ENCODE measurements around the gene LGMN. TPM values are rescaled to one million over a fixed set of nuclear protein-coding genes. Genes with fewer than 3 reads are reported as not detected.

The LGMN gene
- polyA plus RNA-seq, 3 donors = 1.7 to 3.3 (median 2.9) TPM

- no peak for DNase-seq
- no peak overlapping the region for H3K4me3 ChIP-seq (replicated peaks in 1 of 3; ENCODE audit: low read depth in 2 of 3, low read length in 3 of 3)
- no peak overlapping the region for H3K27ac ChIP-seq (ENCODE audit: low read depth in 1 of 2, low read length in 2 of 2)
- H3K4me1 ChIP-seq (ENCODE audit: control insufficient read depth in 1 of 2, insufficient read depth in 2 of 2, low read length in 2 of 2) = peaks cover 27 to 38% of the 10 kb centered on the region in 2 donors
- H3K9me3 ChIP-seq (replicated peaks in 1 of 2; ENCODE audit: control insufficient read depth in 1 of 2, insufficient read depth in 1 of 2, low read length in 2 of 2) = no peaks in the 10 kb centered on the region
- intact Hi-C loops (cut with micrococcal nuclease) = no loop called here
- no peaks in the 10 kb centered on the region for H4K20me1 ChIP-seq (ENCODE audit: insufficient read depth, low read length)
- Mint-ChIP-seq H3K4me1 (peaks cover 24% of the 10 kb centered on the region), H3K9me3 (peaks cover 8 to 19% (median 13%) of the 10 kb centered on the region in 7 donors), H3K36me3 (peaks cover 2 to 11% of the 10 kb centered on the region in 2 donors), H3K27me3 (ENCODE audit: low read depth in 3 of 3) (peaks cover 9 to 44% (median 37%) of the 10 kb centered on the region in 3 donors), H3K4me3 (peak overlapping the region in 1 of 2 donors; percentile 61), H3K27ac (peak overlapping the region in 1 of 7 donors; percentile 59)
- no CpG with 5 or more reads among the region's 3 CpGs for WGBS (ENCODE audit: insufficient coverage)
- H2AFZ ChIP-seq (ENCODE audit: insufficient read depth, low read depth, low read length, poor library complexity, severe bottlenecking) = no peak overlapping the region
- peaks cover 2 to 6% of the 10 kb centered on the region in 2 donors for H3K27me3 ChIP-seq (ENCODE audit: control insufficient read depth in 2 of 2, insufficient read depth in 2 of 2, low read length in 2 of 2)
- no peaks in the 10 kb centered on the region for H3K79me2 ChIP-seq (ENCODE audit: insufficient read depth, low read length)
- no peaks in the 10 kb centered on the region for H3K36me3 ChIP-seq (replicated peaks in 1 of 2; ENCODE audit: control insufficient read depth in 1 of 2, insufficient read depth in 2 of 2, low read length in 2 of 2)
- no peak overlapping the region for H3K4me2 ChIP-seq (replicated peaks; ENCODE audit: extremely low read depth, low read length, poor library complexity, severe bottlenecking)
- no peak overlapping the region for H3K9ac ChIP-seq (ENCODE audit: insufficient read depth, low read length, poor library complexity, severe bottlenecking)
- TF ChIP-seq CTCF (IDR thresholded peaks at IDR 0.05) = no peak
These were observed 16.8 kb downstream of the LGMN start for GRCh38 chr14:92731622-92732115.

- no peaks in the 10 kb centered on the region for H3K36me3 ChIP-seq (replicated peaks in 1 of 2; ENCODE audit: control insufficient read depth in 1 of 2, insufficient read depth in 2 of 2, low read length in 2 of 2)
- Mint-ChIP-seq H3K27ac (peak overlapping the region in 3 of 7 donors; percentile 36 to 78 (median 42)), H3K36me3 (peaks cover 5 to 17% of the 10 kb centered on the region in 2 donors), H3K9me3 (peaks cover 9 to 22% (median 15%) of the 10 kb centered on the region in 7 donors), H3K27me3 (ENCODE audit: low read depth in 3 of 3) (peaks cover 9 to 38% (median 37%) of the 10 kb centered on the region in 3 donors), H3K4me3 (peak overlapping the region in 1 of 2 donors; percentile 70), H3K4me1 (peaks cover 39% of the 10 kb centered on the region)
- H3K4me2 ChIP-seq (replicated peaks; ENCODE audit: extremely low read depth, low read length, poor library complexity, severe bottlenecking) = peak overlapping the region; percentile 21
- peak in 2 of 3 donors; percentile 51 to 64 for DNase-seq
- H3K4me1 ChIP-seq (ENCODE audit: control insufficient read depth in 1 of 2, insufficient read depth in 2 of 2, low read length in 2 of 2) = peaks cover 46 to 57% of the 10 kb centered on the region in 2 donors
- no CpG with 5 or more reads among the region's 14 CpGs for WGBS (ENCODE audit: insufficient coverage)
- no peak overlapping the region for H3K9ac ChIP-seq (ENCODE audit: insufficient read depth, low read length, poor library complexity, severe bottlenecking)
- intact Hi-C loops (cut with micrococcal nuclease) = loop anchor here in 1 of 2 donors (1.0 kb wide), 1 partner anchor 17 kb away; no protein-coding TSS in a partner anchor
- H3K27ac ChIP-seq (ENCODE audit: low read depth in 1 of 2, low read length in 2 of 2) = no peak overlapping the region
- H3K79me2 ChIP-seq (ENCODE audit: insufficient read depth, low read length) = no peaks in the 10 kb centered on the region
- TF ChIP-seq CTCF (IDR thresholded peaks at IDR 0.05) = no peak
- no peak overlapping the region for H2AFZ ChIP-seq (ENCODE audit: insufficient read depth, low read depth, low read length, poor library complexity, severe bottlenecking)
- peaks cover 2 to 6% of the 10 kb centered on the region in 2 donors for H3K27me3 ChIP-seq (ENCODE audit: control insufficient read depth in 2 of 2, insufficient read depth in 2 of 2, low read length in 2 of 2)
- no peak overlapping the region for H3K4me3 ChIP-seq (replicated peaks in 1 of 3; ENCODE audit: low read depth in 2 of 3, low read length in 3 of 3)
- H3K9me3 ChIP-seq (replicated peaks in 1 of 2; ENCODE audit: control insufficient read depth in 1 of 2, insufficient read depth in 1 of 2, low read length in 2 of 2) = no peaks in the 10 kb centered on the region
- no peaks in the 10 kb centered on the region for H4K20me1 ChIP-seq (ENCODE audit: insufficient read depth, low read length)
These were observed 18.6 kb downstream of the LGMN start for GRCh38 chr14:92729634-92730358.
